K562 (cell line): ENCODE measurements around the gene NBEAL1. TPM values are rescaled to one million over a fixed set of nuclear protein-coding genes. Genes with fewer than 3 reads are reported as not detected.

ENCODE experiments used
- AFF4 ChIP-seq: sonication (generic); formaldehyde crosslinking; IDR thresholded peaks from 2 replicates; pipeline ENCODE4 v1.8.0; 2023; ENCODE audit warnings: mild to moderate bottlenecking, missing genetic modification reagents
- ATF1 ChIP-seq, 2 experiments: fragments of 450-650 bp in 1 of 2; IDR thresholded peaks; 2 replicates each; pipeline ENCODE4 v1.6.1; 2016; ENCODE audit warnings: missing compliant biosample characterization in 1 of 2, missing genetic modification characterization in 1 of 2
- BDP1 ChIP-seq: IDR thresholded peaks from 3 replicates; pipeline ENCODE4 v1.6.1; 2011; ENCODE audit not compliant: insufficient read length, insufficient read depth
- CHCHD3 ChIP-seq: fragments of 250-450 bp; sonication (Bioruptor Pico); IDR thresholded peaks from 2 replicates; pipeline ENCODE4 v2.1.2; 2022; ENCODE audit warnings: mild to moderate bottlenecking
- CREBBP ChIP-seq: IDR thresholded peaks from one replicate; pipeline ENCODE4 v1.6.1; 2012; ENCODE audit warnings: low read depth, mild to moderate bottlenecking, control low read depth, inconsistent platforms, low read length
- ESRRA ChIP-seq: fragments of 450-650 bp; IDR thresholded peaks from 2 replicates; pipeline ENCODE4 v1.6.1; 2014; ENCODE audit warnings: low read depth, mild to moderate bottlenecking, moderate library complexity, borderline replicate concordance
- FOXK2 ChIP-seq, 2 experiments: fragments of 450-650 bp; IDR thresholded peaks in 1 of 2; conservative IDR thresholded peaks in 1 of 2; 2 replicates each; pipeline ENCODE4 v1.6.1; 2016; ENCODE audit warnings: low read depth in 2 of 2, mild to moderate bottlenecking in 1 of 2
- LARP7 ChIP-seq: fragments of 450-650 bp; IDR thresholded peaks from 2 replicates; pipeline ENCODE4 v1.6.1; 2016
- NONO ChIP-seq, 2 experiments: fragments of 200-400 bp in 1 of 2; fragments of 450-650 bp in 1 of 2; formaldehyde crosslinking in 1 of 2; IDR thresholded peaks; 2 replicates each; pipeline ENCODE4 v1.6.1; 2017; ENCODE audit warnings: low read depth in 2 of 2, mild to moderate bottlenecking in 2 of 2, moderate library complexity in 2 of 2, low read length in 1 of 2
- PCBP2 ChIP-seq: fragments of 200-400 bp; formaldehyde crosslinking; IDR thresholded peaks from 2 replicates; pipeline ENCODE4 v1.6.1; 2018; ENCODE audit warnings: low read length, low read depth, mild to moderate bottlenecking, moderate library complexity; ENCODE audit not compliant: poor library complexity, severe bottlenecking
- PHF20 ChIP-seq: fragments of 450-650 bp; IDR thresholded peaks from 2 replicates; pipeline ENCODE4 v1.6.1; 2018; ENCODE audit not compliant: partially characterized antibody
- POLR2H ChIP-seq: IDR thresholded peaks from 2 replicates; pipeline ENCODE4 v1.6.1; 2016; ENCODE audit warnings: missing genetic modification characterization, low read depth, mild to moderate bottlenecking, control low read depth, missing compliant biosample characterization, moderate library complexity
- RB1 ChIP-seq: fragments of 450-650 bp; IDR thresholded peaks from 2 replicates; pipeline ENCODE4 v1.6.1; 2017; ENCODE audit warnings: low read depth, mild to moderate bottlenecking
- RBM34 ChIP-seq: fragments of 200-400 bp; formaldehyde crosslinking; IDR thresholded peaks from 2 replicates; pipeline ENCODE4 v1.6.1; 2018; ENCODE audit warnings: low read length, borderline replicate concordance; ENCODE audit not compliant: insufficient read depth
- SMAD4 ChIP-seq: fragments of 250-450 bp; sonication (Bioruptor Pico); conservative IDR thresholded peaks from 2 replicates; pipeline ENCODE4 v1.8.0; 2021; ENCODE audit warnings: inconsistent platforms, mild to moderate bottlenecking, moderate library complexity
- SMARCC2 ChIP-seq: fragments of 450-650 bp; IDR thresholded peaks from 2 replicates; pipeline ENCODE4 v1.6.1; 2017; ENCODE audit warnings: antibody characterized with exemption, moderate library complexity, mild to moderate bottlenecking, low read depth
- SOX6 ChIP-seq: fragments of 450-650 bp; IDR thresholded peaks from 2 replicates; pipeline ENCODE4 v1.6.1; 2014; ENCODE audit warnings: mild to moderate bottlenecking
- TAF1 ChIP-seq: IDR thresholded peaks from 2 replicates; pipeline ENCODE4 v1.6.1; 2011; ENCODE audit warnings: mild to moderate bottlenecking, low read length, moderate library complexity; ENCODE audit not compliant: insufficient read depth, control insufficient read depth, severe bottlenecking; ENCODE audit errors: extremely low read depth
- U2AF1 ChIP-seq: fragments of 200-400 bp; formaldehyde crosslinking; optimal IDR thresholded peaks from 2 replicates; pipeline ENCODE3; 2017; ENCODE audit warnings: mild to moderate bottlenecking, low read depth, low read length, moderate library complexity
- ZBTB34 ChIP-seq: fragments of 250-450 bp; sonication (Bioruptor Pico); IDR thresholded peaks from 2 replicates; pipeline ENCODE4 v1.8.0; 2021; ENCODE audit warnings: mild to moderate bottlenecking, moderate library complexity
- ZNF449 ChIP-seq: fragments of 250-450 bp; sonication (Bioruptor Pico); IDR thresholded peaks from 2 replicates; pipeline ENCODE4 v1.8.0; 2022; ENCODE audit warnings: moderate library complexity, mild to moderate bottlenecking, inconsistent platforms
- polyA plus RNA-seq, 8 experiments: library from polyadenylated mRNA; depleted of rRNA in 4 of 8; stranded (reverse) in 5 of 8; unstranded in 3 of 8; fragments of >200 nt; fragmentation: Nextera tagmentation in 2 of 8; fragmentation: Illumina TruSeq in 1 of 8; extraction: Ambion mirVana in 2 of 8; extraction: Trizol in 1 of 8; gene quantifications; 2 replicates each; pipeline versions ENCODE4 v1.2.1 to v1.2.3, GENCODE V29; 2011 to 2014; ENCODE audit warnings: inconsistent platforms in 1 of 8, missing spikeins in 1 of 8
- total RNA-seq, 7 experiments: library from RNA; depleted of rRNA in 6 of 7; stranded (reverse); fragments of >200 nt in 6 of 7; fragmentation: Illumina TruSeq in 2 of 7; extraction: Trizol in 2 of 7; gene quantifications; 2 replicates each; pipeline versions ENCODE4 v1.2.1 to v1.2.3, GENCODE V29; 2011 to 2021; ENCODE audit warnings: low replicate concordance in 1 of 7

The NBEAL1 gene
- total and polyA plus RNA-seq, 9 of the 15 experiments (the other 6 are each of a cell fraction or from before 2014, with no cell fraction given): 2.1 to 13.5 (median 7.3) TPM

GRCh38 chr2:203238704-203239526, 224.2 kb downstream of the NBEAL1 start, which contains the start of gene CYP20A1 (continued):
- TF ChIP-seq POLR2H (tag): peak; percentile 85
- peak; percentile 86 for TF ChIP-seq RB1
- peak; percentile 83 for TF ChIP-seq PHF20
- no peak for TF ChIP-seq ZNF449 (CRISPR knock-in tag)
- no peak for TF ChIP-seq ATF1 (CRISPR knock-in tag; IDR thresholded peaks at IDR 0.05)
- peak; percentile 79 for TF ChIP-seq ATF1 (tag; IDR thresholded peaks at IDR 0.05)
- TF ChIP-seq SOX6: peak; percentile 65; the same call in 1 of the 2 replicates
- peak; percentile 54 for TF ChIP-seq TAF1
- peak in 1 of 2 experiments; percentile 68; a peak in 2 of 4 replicates for TF ChIP-seq NONO (IDR thresholded peaks at IDR 0.05; ENCODE audit: low read depth in 2 of 2, low read length in 1 of 2)
- no peak for TF ChIP-seq RBM34
- TF ChIP-seq SMAD4 (CRISPR knock-in tag): peak; percentile 65
- peak in 1 of 2 experiments; percentile 48; a peak in 1 of 4 replicates for TF ChIP-seq FOXK2 (conservative IDR thresholded peaks at IDR 0.05 in 1 of 2, IDR thresholded peaks at IDR 0.05 in 1 of 2; ENCODE audit: low read depth in 2 of 2)
- TF ChIP-seq BDP1: no peak
- no peak for TF ChIP-seq ZBTB34 (CRISPR knock-in tag)
- TF ChIP-seq CREBBP: no peak
- no peak for TF ChIP-seq PCBP2
- no peak for TF ChIP-seq SMARCC2
- TF ChIP-seq CHCHD3 (CRISPR knock-in tag): no peak
- peak; percentile 61; the same call in 1 of the 2 replicates for TF ChIP-seq ESRRA
- TF ChIP-seq LARP7: no peak
- TF ChIP-seq AFF4 (CRISPR knock-in tag): peak; percentile 85; the same call in 1 of the 2 replicates
- TF ChIP-seq U2AF1: peak; percentile 74
